ENCODE results near the gene TSHZ3. TPM values are rescaled to one million over a fixed set of nuclear protein-coding genes. Genes with fewer than 3 reads are reported as not detected.

The TSHZ3 gene
- total and polyA plus RNA-seq, 9 of the 15 experiments (the other 6 are each of a cell fraction or from before 2014, with no cell fraction given), result 0.03 to 0.13 (median 0.05) TPM; not detected in 5

DNA sequence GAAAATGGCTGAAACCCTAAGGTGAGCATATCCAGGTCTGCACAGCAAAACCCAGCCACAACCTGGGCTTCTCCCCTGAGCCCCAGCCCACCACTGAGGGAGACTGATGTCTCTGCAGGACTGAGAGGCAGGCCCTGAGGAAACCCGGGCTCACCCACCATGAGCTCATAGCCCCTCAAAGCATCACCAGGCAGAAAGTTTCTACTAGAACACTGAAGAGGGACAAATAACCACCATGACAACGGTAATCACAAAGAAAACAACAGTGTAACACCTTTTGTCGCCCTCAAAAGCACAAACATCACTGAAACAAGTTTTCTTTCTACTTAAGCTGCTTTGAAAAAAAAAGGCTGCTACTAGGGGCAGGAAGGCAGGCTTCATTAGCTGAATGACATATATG is 29.8 kb downstream of the TSHZ3 start (continued):
- TF ChIP-seq NFXL1 (CRISPR knock-in tag; IDR thresholded peaks at IDR 0.05) (no peak), ADNP (tag; IDR thresholded peaks at IDR 0.05) (no peak), TGIF2 (CRISPR knock-in tag; IDR thresholded peaks at IDR 0.05) (no peak), FOXA1 (IDR thresholded peaks at IDR 0.05; ENCODE audit: borderline replicate concordance) (no peak)
- TF ChIP-seq, protein P1, sequence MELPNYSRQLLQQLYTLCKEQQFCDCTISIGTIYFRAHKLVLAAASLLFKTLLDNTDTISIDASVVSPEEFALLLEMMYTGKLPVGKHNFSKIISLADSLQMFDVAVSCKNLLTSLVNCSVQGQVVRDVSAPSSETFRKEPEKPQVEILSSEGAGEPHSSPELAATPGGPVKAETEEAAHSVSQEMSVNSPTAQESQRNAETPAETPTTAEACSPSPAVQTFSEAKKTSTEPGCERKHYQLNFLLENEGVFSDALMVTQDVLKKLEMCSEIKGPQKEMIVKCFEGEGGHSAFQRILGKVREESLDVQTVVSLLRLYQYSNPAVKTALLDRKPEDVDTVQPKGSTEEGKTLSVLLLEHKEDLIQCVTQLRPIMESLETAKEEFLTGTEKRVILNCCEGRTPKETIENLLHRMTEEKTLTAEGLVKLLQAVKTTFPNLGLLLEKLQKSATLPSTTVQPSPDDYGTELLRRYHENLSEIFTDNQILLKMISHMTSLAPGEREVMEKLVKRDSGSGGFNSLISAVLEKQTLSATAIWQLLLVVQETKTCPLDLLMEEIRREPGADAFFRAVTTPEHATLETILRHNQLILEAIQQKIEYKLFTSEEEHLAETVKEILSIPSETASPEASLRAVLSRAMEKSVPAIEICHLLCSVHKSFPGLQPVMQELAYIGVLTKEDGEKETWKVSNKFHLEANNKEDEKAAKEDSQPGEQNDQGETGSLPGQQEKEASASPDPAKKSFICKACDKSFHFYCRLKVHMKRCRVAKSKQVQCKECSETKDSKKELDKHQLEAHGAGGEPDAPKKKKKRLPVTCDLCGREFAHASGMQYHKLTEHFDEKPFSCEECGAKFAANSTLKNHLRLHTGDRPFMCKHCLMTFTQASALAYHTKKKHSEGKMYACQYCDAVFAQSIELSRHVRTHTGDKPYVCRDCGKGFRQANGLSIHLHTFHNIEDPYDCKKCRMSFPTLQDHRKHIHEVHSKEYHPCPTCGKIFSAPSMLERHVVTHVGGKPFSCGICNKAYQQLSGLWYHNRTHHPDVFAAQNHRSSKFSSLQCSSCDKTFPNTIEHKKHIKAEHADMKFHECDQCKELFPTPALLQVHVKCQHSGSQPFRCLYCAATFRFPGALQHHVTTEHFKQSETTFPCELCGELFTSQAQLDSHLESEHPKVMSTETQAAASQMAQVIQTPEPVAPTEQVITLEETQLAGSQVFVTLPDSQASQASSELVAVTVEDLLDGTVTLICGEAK (IDR thresholded peaks at IDR 0.05), result no peak
- TF ChIP-seq, protein P1 (CRISPR knock-in tag; IDR thresholded peaks at IDR 0.05), result no peak

Measured in K562 (cell line).